ENCODE results near the gene DNAJC24.

DNA sequence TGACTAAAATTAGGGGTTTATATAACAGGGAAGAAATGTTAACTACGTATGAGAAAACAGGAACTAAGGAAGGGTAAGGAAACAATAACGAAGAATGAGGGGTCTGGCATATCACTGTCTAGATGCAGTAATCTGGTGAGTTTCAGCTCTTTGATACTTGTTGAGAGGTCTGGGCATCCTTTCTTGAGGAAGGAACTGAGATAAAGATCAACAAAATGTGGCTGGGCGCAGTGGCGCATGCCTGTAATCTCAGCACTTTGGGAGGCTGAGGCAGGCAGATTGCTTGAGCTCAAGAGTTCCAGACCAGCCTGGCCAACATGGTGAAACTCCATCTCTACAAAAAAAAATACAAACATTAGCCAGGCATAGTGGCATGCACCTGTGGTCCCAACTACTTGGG, 2.9 kb upstream of the DNAJC24 start:
- TF ChIP-seq CTCF (conservative IDR thresholded peaks at IDR 0.05; ENCODE audit: low read depth, low read length) (no peak), EZH2 (IDR thresholded peaks at IDR 0.05; ENCODE audit: borderline replicate concordance, low read depth, low read length, poor library complexity, severe bottlenecking) (no peak)
